AG20443 (cell line): ENCODE measurements around the gene CACNA2D4.
A peak's percentile ranks its signal among the peaks of the same experiment; 100 is the strongest.

ENCODE experiments used
- DNase-seq: peaks from one replicate; pipeline ENCODE4 v3.0.0; 2012; ENCODE audit warnings: low spot score, mixed read lengths

Gene CACNA2D4

GRCh38 chr12:1888923-1889322 is 29.5 kb downstream of the CACNA2D4 start:
- DNase-seq: no peak

- DNase-seq: no peak
These were observed 31.9 kb downstream of the CACNA2D4 start for GRCh38 chr12:1886396-1887008.

- DNase-seq: no peak
These were observed 32.7 kb downstream of the CACNA2D4 start for GRCh38 chr12:1885599-1886245.

- no peak for DNase-seq
These were observed 33.3 kb downstream of the CACNA2D4 start for GRCh38 chr12:1885082-1885596.

- DNase-seq: peak; percentile 3
These were observed 33.8 kb downstream of the CACNA2D4 start for GRCh38 chr12:1884651-1885050.

- no peak for DNase-seq
These were observed 34.9 kb downstream of the CACNA2D4 start for GRCh38 chr12:1883513-1883912.

GRCh38 chr12:1882850-1883470 is 35.5 kb downstream of the CACNA2D4 start:
- peak; percentile 4 for DNase-seq

- DNase-seq: no peak
These were observed 36.0 kb downstream of the CACNA2D4 start for GRCh38 chr12:1882405-1882804.

- DNase-seq: no peak
These were observed 36.5 kb downstream of the CACNA2D4 start for GRCh38 chr12:1881936-1882335.

- no peak for DNase-seq
These were observed 37.2 kb downstream of the CACNA2D4 start for GRCh38 chr12:1881301-1881700.

- DNase-seq: peak; percentile 10
These were observed 37.6 kb downstream of the CACNA2D4 start for GRCh38 chr12:1880876-1881275.

- DNase-seq: peak; percentile 7
These were observed 38.2 kb downstream of the CACNA2D4 start for GRCh38 chr12:1880153-1880845.

- peak; percentile 5 for DNase-seq
These were observed 38.8 kb downstream of the CACNA2D4 start for GRCh38 chr12:1879633-1880032.

GRCh38 chr12:1878695-1879094 is 39.8 kb downstream of the CACNA2D4 start:
- DNase-seq: peak; percentile 6

- DNase-seq: no peak
These were observed 40.2 kb downstream of the CACNA2D4 start for GRCh38 chr12:1878214-1878613.

GRCh38 chr12:1877169-1877878 is 41.1 kb downstream of the CACNA2D4 start:
- no peak for DNase-seq

- no peak for DNase-seq
These were observed 42.4 kb downstream of the CACNA2D4 start for GRCh38 chr12:1876086-1876485.

- no peak for DNase-seq
These were observed 42.8 kb downstream of the CACNA2D4 start for GRCh38 chr12:1875608-1876007.

- DNase-seq: no peak
These were observed 44.6 kb downstream of the CACNA2D4 start for GRCh38 chr12:1873531-1874510.

GRCh38 chr12:1872448-1872847 is 46.0 kb downstream of the CACNA2D4 start:
- DNase-seq: no peak

- DNase-seq: no peak
These were observed 46.5 kb downstream of the CACNA2D4 start for GRCh38 chr12:1872001-1872400.
